Astrocyte of the cerebellum (primary cell): ENCODE data around the gene TMEM131L.

Experiments used
- DNase-seq: peaks from one replicate; pipeline ENCODE4 v3.0.0-alpha.2; 2011; ENCODE audit warnings: low read depth
- H3K4me3 ChIP-seq: 2 replicates; pipeline ENCODE4 v1.5.1; 2011; ENCODE audit warnings: mild to moderate bottlenecking, low read depth, low read length, moderate library complexity
- in situ Hi-C: cut with HindIII; loops from 2 replicates; pipeline ENCODE4 v1.10.0; 2017; ENCODE audit warnings: low sequenced_read_pairs
- TF ChIP-seq, protein P1 (sequence below): IDR thresholded peaks from 2 replicates; pipeline ENCODE4 v1.5.1; 2012; ENCODE audit warnings: low read length, low read depth, moderate library complexity, mild to moderate bottlenecking; ENCODE audit errors: missing control alignments

The TMEM131L gene

DNA sequence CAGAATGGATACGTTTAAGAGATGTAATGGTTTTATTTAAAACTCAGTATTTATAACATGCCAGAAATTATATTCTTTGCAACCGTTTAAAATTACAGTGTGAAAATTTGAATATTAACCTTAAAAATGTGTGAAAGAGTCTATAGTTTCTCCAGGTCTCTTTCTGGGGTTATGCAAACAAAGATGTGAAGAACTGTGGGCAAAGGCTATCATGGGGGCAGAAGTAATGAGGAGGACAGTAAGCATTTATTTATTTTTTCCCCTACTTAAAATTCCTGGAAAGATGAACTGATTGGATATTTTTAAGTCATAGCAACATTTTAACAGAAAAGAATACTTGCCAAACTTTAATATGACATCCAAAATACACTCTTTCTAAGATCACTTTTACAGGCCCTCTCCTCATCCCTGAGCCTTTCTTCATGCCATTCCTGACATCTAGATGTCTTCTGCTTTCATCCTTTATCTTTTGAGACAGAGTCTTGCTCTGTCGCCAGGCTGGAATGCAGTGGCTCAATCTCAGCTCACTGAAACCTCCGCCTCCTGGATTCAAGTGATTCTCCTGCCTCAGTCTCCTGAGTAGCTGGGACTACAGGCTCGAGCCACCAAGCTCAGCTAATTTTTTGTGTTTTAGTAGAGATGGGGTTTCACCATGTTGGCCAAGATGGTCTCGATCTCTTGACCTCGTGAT is 46.1 kb downstream of the TMEM131L start:
- in situ Hi-C loops, result no loop called here
- DNase-seq, result no peak
- TF ChIP-seq, protein P1, sequence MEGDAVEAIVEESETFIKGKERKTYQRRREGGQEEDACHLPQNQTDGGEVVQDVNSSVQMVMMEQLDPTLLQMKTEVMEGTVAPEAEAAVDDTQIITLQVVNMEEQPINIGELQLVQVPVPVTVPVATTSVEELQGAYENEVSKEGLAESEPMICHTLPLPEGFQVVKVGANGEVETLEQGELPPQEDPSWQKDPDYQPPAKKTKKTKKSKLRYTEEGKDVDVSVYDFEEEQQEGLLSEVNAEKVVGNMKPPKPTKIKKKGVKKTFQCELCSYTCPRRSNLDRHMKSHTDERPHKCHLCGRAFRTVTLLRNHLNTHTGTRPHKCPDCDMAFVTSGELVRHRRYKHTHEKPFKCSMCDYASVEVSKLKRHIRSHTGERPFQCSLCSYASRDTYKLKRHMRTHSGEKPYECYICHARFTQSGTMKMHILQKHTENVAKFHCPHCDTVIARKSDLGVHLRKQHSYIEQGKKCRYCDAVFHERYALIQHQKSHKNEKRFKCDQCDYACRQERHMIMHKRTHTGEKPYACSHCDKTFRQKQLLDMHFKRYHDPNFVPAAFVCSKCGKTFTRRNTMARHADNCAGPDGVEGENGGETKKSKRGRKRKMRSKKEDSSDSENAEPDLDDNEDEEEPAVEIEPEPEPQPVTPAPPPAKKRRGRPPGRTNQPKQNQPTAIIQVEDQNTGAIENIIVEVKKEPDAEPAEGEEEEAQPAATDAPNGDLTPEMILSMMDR, result no peak
- no peak overlapping the region for H3K4me3 ChIP-seq

DNA sequence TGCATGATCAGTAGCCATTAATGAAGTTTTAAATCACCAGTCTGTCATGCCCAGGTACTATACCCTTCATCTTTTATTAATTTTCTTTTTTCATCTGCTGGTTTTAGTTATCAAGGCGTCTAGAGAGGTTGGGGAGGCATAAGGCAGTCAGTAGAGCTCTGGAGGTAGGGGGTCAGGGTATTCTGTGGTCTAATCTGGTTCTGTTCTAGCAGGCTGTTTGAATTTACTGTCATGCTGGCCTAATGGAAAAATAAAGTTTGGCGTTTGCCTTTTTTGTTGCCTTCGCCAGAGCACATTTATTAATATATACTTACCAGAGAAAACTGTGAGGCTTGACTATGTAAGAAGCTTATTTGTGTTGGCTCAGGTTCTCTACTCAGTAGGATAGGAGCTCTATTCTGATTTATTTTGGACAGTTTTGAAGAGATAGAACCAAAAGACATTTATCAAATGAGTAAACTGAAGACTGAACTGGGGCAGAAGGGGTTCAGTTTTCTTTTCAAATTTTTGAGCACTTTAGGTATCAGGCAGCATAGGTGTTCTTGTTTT is 46.9 kb downstream of the TMEM131L start:
- DNase-seq, result no peak
- no peak overlapping the region for H3K4me3 ChIP-seq
- TF ChIP-seq, protein P1, result no peak
- in situ Hi-C loops, result no loop called here

DNA sequence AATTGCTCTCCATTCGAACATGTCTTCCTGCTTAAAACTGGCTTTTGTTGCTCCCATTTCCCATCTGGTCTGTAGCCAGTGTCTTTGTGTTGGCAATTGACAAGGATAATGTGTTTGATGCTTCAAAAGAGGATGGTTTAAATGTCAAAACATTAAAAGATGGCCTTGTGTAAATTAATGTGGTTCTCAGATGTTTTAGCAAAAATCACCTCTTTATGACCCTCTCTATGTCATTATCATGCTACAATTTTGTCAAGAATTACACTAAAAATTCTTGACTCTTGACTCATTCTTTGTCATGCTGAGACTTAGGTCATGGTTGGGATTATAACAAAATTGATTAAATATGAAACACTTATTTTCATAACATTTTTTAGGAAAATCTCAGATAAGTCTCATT is 47.4 kb downstream of the TMEM131L start:
- H3K4me3 ChIP-seq, result no peak overlapping the region
- in situ Hi-C loops, result no loop called here
- no peak for DNase-seq
- TF ChIP-seq, protein P1, result no peak

DNA sequence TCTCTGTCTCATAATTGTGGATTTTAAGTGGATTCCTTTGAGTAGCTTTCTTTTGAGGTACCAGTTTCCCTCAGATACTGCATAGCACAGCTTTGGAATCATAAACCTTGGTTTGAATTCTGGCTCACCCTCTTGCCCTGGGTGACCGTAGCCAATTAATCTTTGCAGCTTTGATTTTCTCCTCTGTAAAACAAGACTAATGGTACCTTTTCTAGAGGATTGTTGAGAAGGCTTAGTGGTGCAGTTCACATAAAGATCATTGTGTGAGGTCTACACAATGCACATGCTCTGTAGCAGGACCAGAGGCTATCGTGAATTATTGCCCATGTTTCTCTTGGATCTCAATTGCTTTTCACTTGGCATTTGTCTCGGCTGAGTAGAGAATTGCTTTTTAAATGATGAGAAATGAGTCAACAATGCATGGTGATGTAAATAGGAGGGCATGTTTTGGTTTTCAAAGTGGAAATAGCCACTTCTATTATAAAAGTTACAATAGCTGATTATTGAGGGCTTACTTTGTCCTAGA is 47.9 kb downstream of the TMEM131L start:
- in situ Hi-C loops, result no loop called here
- no peak overlapping the region for H3K4me3 ChIP-seq
- peak; percentile 89 for DNase-seq
- TF ChIP-seq, protein P1, result no peak

DNA sequence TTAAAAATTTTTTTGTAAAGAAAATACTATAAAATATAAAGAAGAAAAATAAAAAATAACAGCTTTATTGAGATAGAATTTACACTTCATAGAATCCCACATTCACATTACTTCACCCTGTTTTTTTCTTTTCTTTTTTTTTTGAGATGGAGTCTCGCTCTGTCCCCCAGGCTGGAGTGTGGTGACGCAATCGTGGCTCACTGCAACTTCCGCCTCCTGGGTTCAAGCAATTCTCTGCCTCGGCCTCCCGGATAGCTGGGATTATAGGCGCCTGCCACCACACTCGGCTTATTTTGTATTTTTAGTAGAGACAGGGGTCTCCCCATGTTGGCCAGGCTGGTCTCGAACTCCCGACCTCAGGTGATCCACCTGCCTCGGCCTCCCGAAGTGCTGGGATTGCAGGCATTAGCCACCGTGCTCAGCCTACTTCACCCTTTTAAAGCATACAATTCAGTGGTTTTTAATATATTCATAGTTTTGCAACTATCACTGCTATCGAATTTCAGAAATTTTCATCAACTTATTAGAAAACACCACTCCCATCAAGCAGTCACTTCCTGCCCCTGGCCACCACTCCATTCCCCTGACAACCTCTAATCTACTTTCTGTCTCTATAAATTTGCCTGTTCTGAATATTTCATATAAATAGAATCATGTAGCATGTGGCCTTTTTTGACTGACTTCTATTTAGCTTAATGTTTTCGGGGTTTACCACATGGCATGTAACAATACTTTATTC is 48.7 kb downstream of the TMEM131L start:
- no peak overlapping the region for H3K4me3 ChIP-seq
- no peak for DNase-seq
- in situ Hi-C loops, result no loop called here

DNA sequence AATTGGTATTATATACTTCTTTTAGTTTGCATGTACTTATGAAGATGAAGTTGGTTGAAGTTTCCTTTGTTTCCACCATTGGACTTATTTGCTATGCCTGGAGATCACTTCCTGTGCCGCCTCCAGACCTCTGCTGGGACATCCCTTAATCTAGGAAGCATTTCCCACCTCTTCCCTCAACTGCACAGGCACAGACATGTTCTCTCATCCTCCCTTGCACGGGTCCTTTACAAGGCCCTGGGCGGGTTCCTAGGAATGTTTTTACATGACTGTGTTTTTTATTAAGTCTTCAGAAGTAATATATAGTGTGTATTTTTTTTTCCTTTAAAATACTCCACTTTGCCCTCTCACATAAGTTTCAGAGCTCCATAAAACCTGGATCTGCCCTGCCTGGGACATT is 51.0 kb downstream of the TMEM131L start:
- no peak overlapping the region for H3K4me3 ChIP-seq
- in situ Hi-C loops, result no loop called here
- DNase-seq, result no peak
- TF ChIP-seq, protein P1, result no peak

More for the DNA sequence above, 48.7 kb downstream of the TMEM131L start:
- TF ChIP-seq, protein P1, result no peak
